ENCODE measurements around the gene OCIAD2.
"Not testable (repeated sequence)": the region's sequence is repeated elsewhere in the genome, so short reads cannot be mapped to it uniquely, and the experiment has no call there.

The OCIAD2 gene

GRCh38 chr4:48879561-48880442 is 26.8 kb downstream of the OCIAD2 start:
- H3K27me3 ChIP-seq: no peaks in the 10 kb centered on the region
- H3K4me1 ChIP-seq: no peaks in the 10 kb centered on the region
- no peaks in the 10 kb centered on the region for H4K20me1 ChIP-seq
- H3K9me3 ChIP-seq (replicated peaks in 1 of 11): peaks cover 0 to 6% (median 0%) of the 10 kb centered on the region in 11 experiments; a peak in 2 of 22 replicates
- no peak overlapping the region for H3K4me3 ChIP-seq
- no peak for TF ChIP-seq Cebpa-rat (IDR thresholded peaks at IDR 0.05)
- H3K4me2 ChIP-seq: no peak overlapping the region
- H3K27ac ChIP-seq: no peak overlapping the region
- H3K9ac ChIP-seq: no peak overlapping the region
- peaks cover 0 to 5% (median 0%) of the 10 kb centered on the region in 11 experiments; a peak in 2 of 22 replicates for H3K36me3 ChIP-seq

- H3K36me3 ChIP-seq: peaks cover 0 to 5% (median 0%) of the 10 kb centered on the region in 11 experiments; a peak in 2 of 22 replicates
- no peak for TF ChIP-seq Cebpa-rat (IDR thresholded peaks at IDR 0.05)
- no peak overlapping the region for H3K9ac ChIP-seq
- no peaks in the 10 kb centered on the region for H4K20me1 ChIP-seq
- H3K27me3 ChIP-seq: no peaks in the 10 kb centered on the region
- H3K27ac ChIP-seq: no peak overlapping the region
- peaks cover 0 to 7% (median 0%) of the 10 kb centered on the region in 11 experiments; a peak in 2 of 22 replicates for H3K9me3 ChIP-seq (replicated peaks in 1 of 11)
- no peak overlapping the region for H3K4me3 ChIP-seq
- no peak overlapping the region for H3K4me2 ChIP-seq
- H3K4me1 ChIP-seq: no peaks in the 10 kb centered on the region
Measured at GRCh38 chr4:48877827-48878535, 28.6 kb downstream of the OCIAD2 start.

GRCh38 chr4:48864696-48865095 is 41.9 kb downstream of the OCIAD2 start:
- not testable (repeated sequence) for H3K4me2 ChIP-seq, H3K27me3 ChIP-seq, H4K20me1 ChIP-seq, H3K9ac ChIP-seq, H3K4me1 ChIP-seq, H3K4me3 ChIP-seq, H3K27ac ChIP-seq
- Histone ChIP-seq H3K9me3 (replicated peaks in 1 of 11) (peaks cover 15 to 25% (median 20%) of the 10 kb centered on the region in 11 experiments), H3K36me3 (peaks cover 20 to 31% (median 24%) of the 10 kb centered on the region in 11 experiments; a peak in 21 of 22 replicates)

- H3K9ac ChIP-seq: no peak overlapping the region
- no peak overlapping the region for H3K4me3 ChIP-seq
- no peaks in the 10 kb centered on the region for H3K4me1 ChIP-seq
- H3K9me3 ChIP-seq (replicated peaks in 1 of 11): peaks cover 9 to 19% (median 15%) of the 10 kb centered on the region in 11 experiments; a peak in 19 of 22 replicates
- H3K4me2 ChIP-seq: no peak overlapping the region
- no peaks in the 10 kb centered on the region for H3K27me3 ChIP-seq
- peaks cover 24 to 39% (median 28%) of the 10 kb centered on the region in 11 experiments for H3K36me3 ChIP-seq
- no peak for TF ChIP-seq Cebpa-rat (IDR thresholded peaks at IDR 0.05)
- H3K27ac ChIP-seq: no peak overlapping the region
- H4K20me1 ChIP-seq: no peaks in the 10 kb centered on the region
Measured at GRCh38 chr4:48863728-48864127, 42.8 kb downstream of the OCIAD2 start.

- H3K27ac ChIP-seq: no peak overlapping the region
- no peaks in the 10 kb centered on the region for H4K20me1 ChIP-seq
- H3K27me3 ChIP-seq: no peaks in the 10 kb centered on the region
- no peaks in the 10 kb centered on the region for H3K4me1 ChIP-seq
- H3K9me3 ChIP-seq (replicated peaks in 1 of 11): peaks cover 9 to 19% (median 15%) of the 10 kb centered on the region in 11 experiments; a peak in 19 of 22 replicates
- H3K4me3 ChIP-seq: no peak overlapping the region
- TF ChIP-seq Cebpa-rat (IDR thresholded peaks at IDR 0.05): no peak
- H3K9ac ChIP-seq: no peak overlapping the region
- H3K4me2 ChIP-seq: no peak overlapping the region
- peaks cover 34 to 49% (median 39%) of the 10 kb centered on the region in 11 experiments for H3K36me3 ChIP-seq
Measured at GRCh38 chr4:48862661-48863060, 43.9 kb downstream of the OCIAD2 start.

- H3K4me3 ChIP-seq: no peak overlapping the region
- H3K27ac ChIP-seq: no peak overlapping the region
- no peaks in the 10 kb centered on the region for H3K27me3 ChIP-seq
- H4K20me1 ChIP-seq: no peaks in the 10 kb centered on the region
- no peaks in the 10 kb centered on the region for H3K4me1 ChIP-seq
- H3K9ac ChIP-seq: no peak overlapping the region
- H3K36me3 ChIP-seq: peaks cover 41 to 55% (median 45%) of the 10 kb centered on the region in 11 experiments
- no peak overlapping the region for H3K4me2 ChIP-seq
- TF ChIP-seq Cebpa-rat (IDR thresholded peaks at IDR 0.05): no peak
- peaks cover 9 to 19% (median 15%) of the 10 kb centered on the region in 11 experiments; a peak in 19 of 22 replicates for H3K9me3 ChIP-seq (replicated peaks in 1 of 11)
Measured at GRCh38 chr4:48862038-48862437, 44.5 kb downstream of the OCIAD2 start.

- Histone ChIP-seq H3K4me2 (no peak overlapping the region), H3K27ac (no peak overlapping the region), H3K4me1 (no peaks in the 10 kb centered on the region), H3K4me3 (no peak overlapping the region), H4K20me1 (no peaks in the 10 kb centered on the region), H3K9me3 (replicated peaks in 1 of 11) (peaks cover 0 to 4% (median under 1%) of the 10 kb centered on the region in 11 experiments; a peak in 7 of 22 replicates), H3K27me3 (no peaks in the 10 kb centered on the region), H3K9ac (no peak overlapping the region), H3K36me3 (peaks cover 69 to 93% (median 81%) of the 10 kb centered on the region in 11 experiments)
- TF ChIP-seq Cebpa-rat (IDR thresholded peaks at IDR 0.05): no peak
Measured at GRCh38 chr4:48858130-48858529, 48.4 kb downstream of the OCIAD2 start.

- peaks cover 0 to 4% (median 0%) of the 10 kb centered on the region in 11 experiments; a peak in 1 of 22 replicates for H4K20me1 ChIP-seq
- H3K4me2 ChIP-seq: no peak overlapping the region
- H3K9ac ChIP-seq: no peak overlapping the region
- H3K36me3 ChIP-seq: peaks cover 81 to 100% (median 96%) of the 10 kb centered on the region in 11 experiments
- H3K27ac ChIP-seq: no peak overlapping the region
- H3K9me3 ChIP-seq (replicated peaks in 1 of 11): no peaks in the 10 kb centered on the region
- H3K27me3 ChIP-seq: no peaks in the 10 kb centered on the region
- H3K4me3 ChIP-seq: no peak overlapping the region
- TF ChIP-seq Cebpa-rat (IDR thresholded peaks at IDR 0.05): peak in 1 of 11 experiments; percentile 9; a peak in 1 of 22 replicates
- H3K4me1 ChIP-seq: no peaks in the 10 kb centered on the region
Measured at GRCh38 chr4:48854982-48855381, 51.6 kb downstream of the OCIAD2 start.

GRCh38 chr4:48854395-48854683 is 52.2 kb downstream of the OCIAD2 start:
- Histone ChIP-seq H3K27ac (no peak overlapping the region), H3K9ac (no peak overlapping the region), H3K36me3 (peaks cover 79 to 100% (median 95%) of the 10 kb centered on the region in 11 experiments), H3K4me3 (no peak overlapping the region), H3K27me3 (no peaks in the 10 kb centered on the region), H4K20me1 (peaks cover 0 to 4% (median 0%) of the 10 kb centered on the region in 11 experiments; a peak in 1 of 22 replicates), H3K4me2 (no peak overlapping the region), H3K9me3 (replicated peaks in 1 of 11) (no peaks in the 10 kb centered on the region), H3K4me1 (no peaks in the 10 kb centered on the region)
- no peak for TF ChIP-seq Cebpa-rat (IDR thresholded peaks at IDR 0.05)

All from BLaER1 treated with 17β-estradiol and CSF1 and Interleukin-3, amounts not matched to agents 10 nM and 100 nM (cell line).